GM18858 (cell line): ENCODE measurements around the gene CASP3.
"Not testable (repeated sequence)": the region's sequence is repeated elsewhere in the genome, so short reads cannot be mapped to it uniquely, and the experiment has no call there.

Experiments used
- ATAC-seq: cut with Tn5 transposase; IDR thresholded peaks from one replicate; pipeline ENCODE4 v1.9.1; 2021; ENCODE audit not compliant: unreplicated experiment

The CASP3 gene

GRCh38 chr4:184636897-184637296 is 12.3 kb downstream of the CASP3 start:
- no peak for ATAC-seq

DNA sequence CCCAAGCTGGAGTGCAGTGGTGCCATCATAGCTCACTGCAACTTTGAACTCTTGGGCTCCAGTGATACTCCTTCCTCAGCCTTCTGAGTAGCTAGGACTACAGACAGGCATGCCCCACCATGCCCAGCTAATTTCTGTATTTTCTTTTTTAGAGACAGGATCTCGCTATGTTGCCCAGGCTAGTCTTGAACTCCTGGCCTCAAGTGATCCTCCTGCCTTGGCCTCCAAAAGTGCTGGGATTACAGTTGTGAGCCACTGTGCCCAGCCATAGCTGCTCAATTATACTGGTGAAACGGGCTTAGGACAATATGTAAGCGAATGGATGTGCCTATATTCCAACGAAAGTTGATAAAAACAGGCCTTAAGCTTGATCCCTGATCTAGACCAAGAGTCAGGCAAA is 13.1 kb downstream of the CASP3 start:
- no peak for ATAC-seq

DNA sequence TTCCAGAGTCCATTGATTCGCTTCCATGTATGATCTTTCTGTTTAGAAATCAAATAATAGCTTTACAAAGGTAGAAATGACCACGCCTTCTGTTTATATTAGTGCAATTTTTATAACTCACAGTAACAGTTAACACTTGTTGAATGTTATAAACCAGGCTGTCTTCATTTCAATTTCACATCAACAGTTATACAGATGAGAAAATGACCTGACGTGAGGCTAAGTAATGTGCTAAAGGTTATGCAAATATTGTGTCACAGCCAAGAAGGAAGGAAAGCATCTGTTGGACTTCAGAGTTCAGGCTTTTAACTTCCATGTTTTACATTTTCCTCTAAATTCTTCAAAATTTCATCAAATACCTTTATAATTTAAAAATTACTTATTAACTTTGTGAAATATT is 13.9 kb downstream of the CASP3 start:
- ATAC-seq = no peak

GRCh38 chr4:184632842-184633241 is 16.4 kb downstream of the CASP3 start:
- no peak for ATAC-seq

DNA sequence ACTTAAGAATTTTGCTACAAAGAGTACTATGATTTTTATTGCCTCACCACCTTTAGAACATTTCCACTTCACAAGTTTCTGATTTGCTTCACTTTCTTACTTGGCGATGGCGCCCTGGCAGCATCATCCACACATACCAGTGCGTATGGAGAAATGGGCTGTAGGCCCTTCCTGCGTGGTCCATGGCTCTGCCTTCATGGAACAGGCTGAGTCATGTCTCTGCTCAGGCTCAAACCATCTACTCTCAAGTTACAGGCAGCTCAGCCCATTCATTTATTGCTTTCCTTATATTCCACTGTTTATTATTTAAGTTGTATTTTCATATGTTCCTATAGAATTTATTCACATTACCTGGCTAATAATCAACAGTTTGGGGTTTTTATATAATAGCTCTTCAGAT is 21.1 kb downstream of the CASP3 start:
- ATAC-seq = no peak

DNA sequence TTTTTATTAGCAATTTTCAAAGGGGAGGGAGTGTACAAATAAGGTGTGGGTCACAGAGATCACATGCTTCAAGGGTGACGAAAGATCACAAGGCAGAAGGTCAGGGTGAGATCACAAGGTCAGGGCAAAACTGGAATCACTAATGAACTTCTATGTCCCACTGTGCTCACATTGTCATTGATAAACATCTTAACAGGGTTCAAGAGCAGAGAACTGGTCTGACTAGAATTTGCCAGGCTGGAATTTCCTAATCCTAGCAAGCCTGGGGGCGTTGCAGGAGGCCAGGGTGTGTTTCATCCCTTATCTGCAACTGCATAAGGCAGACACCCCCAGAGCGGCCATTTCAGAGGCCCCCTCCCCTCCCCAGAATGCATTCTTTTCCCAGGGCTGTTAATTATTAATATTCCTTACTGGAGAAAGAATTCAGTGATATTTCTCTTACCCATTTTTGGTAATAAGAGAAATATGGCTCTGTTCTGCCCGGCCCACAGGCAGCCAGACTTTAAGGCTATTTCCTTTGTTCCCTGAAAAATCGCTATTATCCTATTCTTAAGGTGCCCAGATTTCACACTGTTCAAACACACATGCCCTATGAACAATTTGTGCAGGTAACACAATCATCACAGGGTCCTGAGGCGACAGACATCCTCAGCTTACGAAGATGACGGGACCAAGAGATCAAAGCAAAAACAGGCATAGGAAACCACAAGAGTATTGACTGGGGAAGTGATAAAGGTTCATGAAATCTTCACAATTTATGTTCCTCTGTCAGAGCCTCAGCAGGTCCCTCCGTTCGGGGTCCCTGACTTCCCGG is 23.3 kb downstream of the CASP3 start:
- not testable (repeated sequence) for ATAC-seq

- ATAC-seq = no peak
Measured at GRCh38 chr4:184624972-184625554, 24.2 kb downstream of the CASP3 start.

GRCh38 chr4:184624504-184624903 is 24.7 kb downstream of the CASP3 start:
- ATAC-seq = not testable (repeated sequence)

GRCh38 chr4:184621518-184621917 is 27.7 kb downstream of the CASP3 start:
- no peak for ATAC-seq

DNA sequence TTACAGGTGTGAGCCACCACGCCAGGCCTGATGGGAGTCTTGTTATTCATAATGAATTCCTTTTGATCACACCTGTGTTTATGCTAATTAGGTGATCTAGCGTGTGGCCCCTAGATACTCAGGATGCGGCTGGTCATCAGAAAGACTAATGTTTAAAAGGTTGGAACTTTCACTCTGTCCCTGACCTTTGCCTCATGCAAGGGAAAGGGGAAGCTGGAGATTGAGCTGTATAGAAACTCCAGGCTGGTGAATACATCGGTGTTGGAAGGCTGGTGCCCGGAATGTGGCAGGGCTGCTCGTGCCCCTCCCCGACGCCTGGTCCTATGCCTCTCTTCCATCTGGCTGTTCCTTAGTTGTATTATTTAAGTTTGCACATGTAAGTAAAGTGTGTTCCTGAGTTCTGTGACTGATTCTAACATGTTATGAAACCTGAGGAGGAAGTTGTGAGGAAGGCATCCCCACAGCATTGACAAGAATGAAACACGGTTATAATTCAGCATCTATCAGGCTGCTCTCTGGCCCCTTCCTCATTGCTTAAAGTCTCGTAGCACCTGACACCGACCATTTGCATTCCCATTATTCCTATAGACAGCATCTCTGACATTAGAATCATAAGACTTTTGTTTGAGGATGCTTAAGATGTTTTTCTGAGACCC is 28.9 kb downstream of the CASP3 start:
- ATAC-seq = no peak

GRCh38 chr4:184617600-184618196 is 31.5 kb downstream of the CASP3 start:
- no peak for ATAC-seq

GRCh38 chr4:184616633-184617551 is 32.4 kb downstream of the CASP3 start:
- peak; percentile 81 for ATAC-seq

DNA sequence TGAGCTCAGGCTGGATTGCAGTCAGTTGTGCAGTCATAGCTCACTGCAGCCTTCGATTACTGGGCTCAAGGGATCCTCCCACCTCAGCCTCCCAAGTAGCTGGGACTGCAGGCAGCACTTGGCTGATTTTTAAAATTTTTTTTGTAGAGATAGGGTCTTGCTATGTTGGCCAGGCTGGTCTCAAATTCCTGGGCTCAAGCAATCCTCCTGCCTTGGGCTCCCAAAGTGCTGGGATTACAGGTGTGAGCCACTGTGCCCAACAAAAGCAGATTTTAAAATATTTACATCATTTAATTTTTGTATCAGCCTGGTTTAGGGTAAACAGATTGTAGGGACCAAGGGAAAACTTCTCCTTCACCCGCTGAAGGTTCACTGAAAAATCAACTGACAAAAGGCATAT is 33.1 kb downstream of the CASP3 start:
- ATAC-seq = not testable (repeated sequence)

DNA sequence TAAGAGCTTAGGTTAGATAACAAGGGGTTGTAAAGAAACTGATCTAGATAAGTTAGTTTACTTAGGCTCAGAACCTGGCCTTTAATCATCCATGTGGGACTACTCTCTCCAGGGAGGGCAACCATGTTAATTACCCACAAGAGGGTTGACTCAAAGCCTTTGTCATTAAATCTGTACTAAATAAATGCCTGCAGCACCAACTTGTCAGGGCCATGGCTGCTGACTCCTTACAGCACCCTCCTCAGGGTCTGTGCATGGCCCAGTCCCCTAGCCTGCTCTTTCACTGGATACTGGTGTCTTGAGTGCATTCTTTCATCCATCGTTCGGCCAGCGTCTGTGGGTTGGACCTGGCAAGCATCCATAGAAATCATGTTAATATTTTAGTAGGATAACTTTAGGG is 34.7 kb downstream of the CASP3 start:
- ATAC-seq = no peak

GRCh38 chr4:184613405-184613804 is 35.8 kb downstream of the CASP3 start:
- ATAC-seq = no peak

- ATAC-seq = no peak
Measured at GRCh38 chr4:184612074-184612473, 37.2 kb downstream of the CASP3 start.

GRCh38 chr4:184607429-184607828 is 41.8 kb downstream of the CASP3 start:
- not testable (repeated sequence) for ATAC-seq

GRCh38 chr4:184602857-184603256 is 46.4 kb downstream of the CASP3 start:
- ATAC-seq = not testable (repeated sequence)

DNA sequence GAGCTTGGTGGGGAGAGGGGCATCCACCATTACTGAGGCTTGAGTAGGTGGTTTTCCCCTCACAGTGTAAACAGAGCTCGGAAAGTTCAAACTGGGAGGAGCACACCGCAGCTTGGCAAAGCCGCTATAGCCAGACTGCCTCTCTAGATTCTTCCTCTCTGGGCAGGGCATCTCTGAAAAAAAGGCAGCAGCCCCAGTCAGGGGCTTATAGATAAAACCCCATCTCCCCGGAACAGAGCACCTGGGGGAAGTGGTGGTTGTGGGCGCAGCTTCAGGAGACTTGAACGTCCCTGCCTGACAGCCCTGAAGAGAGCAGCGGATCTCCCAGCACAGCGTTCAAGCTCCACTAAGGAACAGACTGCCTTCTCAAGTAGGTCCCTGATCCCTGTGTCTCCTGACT is 48.3 kb downstream of the CASP3 start:
- not testable (repeated sequence) for ATAC-seq

DNA sequence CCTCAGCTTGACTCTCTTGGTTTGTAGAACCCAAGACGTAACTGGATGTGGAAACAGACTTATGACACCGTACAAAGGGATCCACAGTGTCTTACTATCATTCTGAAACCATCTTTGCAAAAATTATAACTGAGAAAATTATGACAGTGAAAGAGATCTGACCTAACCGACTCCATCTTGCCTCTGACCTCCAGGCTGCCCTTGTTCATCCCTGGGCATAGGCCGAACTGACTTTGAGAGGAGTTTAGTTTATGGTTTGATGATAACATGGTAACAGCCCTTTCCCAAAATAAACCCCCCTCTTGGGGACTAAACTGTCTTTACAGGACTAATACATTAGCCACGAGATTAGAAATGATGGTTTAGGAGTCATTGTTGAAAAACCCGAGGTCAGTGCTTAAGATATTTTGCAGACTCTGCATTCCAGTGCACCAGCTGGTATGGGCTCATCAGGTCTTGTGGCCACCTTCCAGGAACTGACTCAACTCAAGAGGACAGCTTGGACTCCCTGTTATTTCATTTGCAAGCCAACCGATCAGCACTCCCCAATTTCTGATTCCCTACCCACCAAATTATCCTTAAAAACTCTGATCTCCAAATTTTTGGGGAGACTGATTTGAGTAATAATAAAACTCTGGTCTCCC is 49.6 kb downstream of the CASP3 start:
- no peak for ATAC-seq
